HepG2 (cell line): Measurements from ENCODE around the gene TOR1B. TPM values are rescaled to one million over a fixed set of nuclear protein-coding genes. Genes with fewer than 3 reads are reported as not detected.
A peak's percentile ranks its signal among the peaks of the same experiment; 100 is the strongest.

Source experiments
- ATAC-seq: fragments of 200-7000 bp; cut with Tn5 transposase; 3 replicates; pipeline ENCODE4 v1.9.1; 2020; ENCODE audit warnings: mild to moderate bottlenecking, moderate library complexity
- BruUV-seq: library from RNA; stranded (reverse); fragments of 400-500 nt; replicated peaks from 2 replicates; lab custom pipeline; 2021; lab: Mats Ljungman, UMichigan
- CTCF ChIA-PET: fragments of 300-600 bp; formaldehyde crosslinking; extraction: SDS; loops from one replicate; lab custom pipeline; 2021; ENCODE audit warnings: low total read pairs, inconsistent platforms, low intra/inter-chr PET ratio; lab: Yijun Ruan, JAX
- POLR2A ChIA-PET: fragments of 350-600 bp; sonication (Branson Sonifier 250); formaldehyde crosslinking; loops from one replicate; lab custom pipeline; 2020; ENCODE audit warnings: antibody characterized with exemption, inconsistent platforms; lab: Yijun Ruan, JAX
- DNase-seq: peaks from one replicate; pipeline ENCODE4 v3.0.0-alpha.2; 2015; ENCODE audit warnings: low spot score
- FAIRE-seq: peaks from 3 replicates; lab custom pipeline; 2011; peaks lifted over from hg19 to GRCh38; lab: Jason Lieb, UNC
- H2AFZ ChIP-seq: one replicate; pipeline ENCODE4 v1.6.1; 2011; ENCODE audit warnings: low read length, inconsistent platforms
- H3K27ac ChIP-seq: fragments of 300-600 bp; 3 replicates; pipeline ENCODE4 v1.8.0; 2011; ENCODE audit warnings: mixed run types, mild to moderate bottlenecking, mixed read lengths, low read length, inconsistent platforms; ENCODE audit not compliant: insufficient read depth; ENCODE audit errors: extremely low read length
- H3K27me3 ChIP-seq, 2 experiments: fragments of 200-600 bp in 1 of 2; 2 replicates in 1 of 2; 3 replicates in 1 of 2; pipeline versions ENCODE4 v1.6.0 to v1.8.0; 2011; ENCODE audit warnings: low read length in 2 of 2, mild to moderate bottlenecking in 2 of 2, moderate library complexity in 2 of 2, inconsistent platforms in 1 of 2; ENCODE audit not compliant: insufficient read depth in 2 of 2, control insufficient read depth in 1 of 2
- H3K36me3 ChIP-seq, 2 experiments: fragments of 200-600 bp in 1 of 2; replicated peaks in 1 of 2; 2 replicates in 1 of 2; 3 replicates in 1 of 2; pipeline versions ENCODE4 v1.5.1 to v1.8.0; 2011; ENCODE audit warnings: low read length in 2 of 2, inconsistent platforms in 1 of 2; ENCODE audit not compliant: insufficient read depth in 2 of 2, control insufficient read depth in 1 of 2
- H3K4me1 ChIP-seq: 2 replicates; pipeline ENCODE4 v1.5.1; 2012; ENCODE audit warnings: low read length, inconsistent platforms; ENCODE audit not compliant: insufficient read depth
- H3K4me2 ChIP-seq: 2 replicates; pipeline ENCODE4 v1.6.0; 2011; ENCODE audit warnings: low read depth, low read length, inconsistent platforms
- H3K4me3 ChIP-seq, 3 experiments: fragments of 200-600 bp in 1 of 3; sonication (generic), shearing (Covaris generic) in 1 of 3; replicated peaks in 1 of 3; 2 replicates each; pipeline ENCODE4 v1.5.1; 2011 to 2016; ENCODE audit warnings: low read length in 3 of 3, inconsistent platforms in 2 of 3, low read depth in 2 of 3, mild to moderate bottlenecking in 2 of 3, control low read depth in 1 of 3, mixed read lengths in 1 of 3; ENCODE audit not compliant: insufficient read depth in 1 of 3
- H3K79me2 ChIP-seq: one replicate; pipeline ENCODE4 v1.6.1; 2011; ENCODE audit warnings: low read length, inconsistent platforms; ENCODE audit not compliant: insufficient read depth
- H3K9ac ChIP-seq: 2 replicates; pipeline ENCODE4 v1.6.0; 2011; ENCODE audit warnings: mild to moderate bottlenecking, low read depth, low read length, inconsistent platforms; ENCODE audit not compliant: insufficient read depth
- H3K9me3 ChIP-seq: 2 replicates; pipeline ENCODE4 v1.5.1; 2012; ENCODE audit warnings: mild to moderate bottlenecking, low read length
- H4K20me1 ChIP-seq: 2 replicates; pipeline ENCODE4 v1.6.0; 2011; ENCODE audit warnings: inconsistent platforms, mild to moderate bottlenecking, low read length, moderate library complexity; ENCODE audit not compliant: insufficient read depth
- FIP1L1 ChIP-seq: fragments of 200-400 bp; formaldehyde crosslinking; IDR thresholded peaks from 2 replicates; pipeline ENCODE4 v1.6.1; 2018; ENCODE audit warnings: low read depth, mild to moderate bottlenecking, low read length, moderate library complexity, borderline replicate concordance; ENCODE audit not compliant: insufficient read depth
- KLF6 ChIP-seq: IDR thresholded peaks from 2 replicates; pipeline ENCODE4 v1.8.0; 2016; ENCODE audit warnings: missing biosample characterization, missing genetic modification reagents
- TMF1 ChIP-seq: sonication (generic); formaldehyde crosslinking; IDR thresholded peaks from 2 replicates; pipeline ENCODE4 v1.8.1; 2022; ENCODE audit warnings: low read depth, missing genetic modification reagents
- ZNF709 ChIP-seq: sonication (generic); formaldehyde crosslinking; IDR thresholded peaks from 2 replicates; pipeline ENCODE4 v1.5.0; 2020; ENCODE audit warnings: mild to moderate bottlenecking, missing genetic modification reagents
- WGBS: methylation state at CpG from one replicate; pipeline ENCODE4 v1.1.6; 2017; ENCODE audit warnings: low lambda C conversion rate; 5-methylcytosine and 5-hydroxymethylcytosine counted together
- in situ Hi-C: cut with HindIII; loops from 2 replicates; pipeline ENCODE4 v1.10.0; 2017; ENCODE audit warnings: low pct_unique_long_range_greater_than_20kb; ENCODE audit not compliant: extremely low pct_ligation_motif_present
- intact Hi-C: fragments of 100-400 bp; cut with micrococcal nuclease; formaldehyde crosslinking; loops from one replicate; pipeline ENCODE4 v1.10.0; 2022; ENCODE audit not compliant: unreplicated experiment
- polyA plus RNA-seq, 8 experiments: library from polyadenylated mRNA; depleted of rRNA in 3 of 8; stranded (reverse) in 7 of 8; unstranded in 1 of 8; fragments of >200 nt; fragmentation: Illumina TruSeq in 4 of 8; extraction: Trizol in 4 of 8; gene quantifications; 2 replicates each; pipeline versions ENCODE4 v1.2.1 to v1.2.3, GENCODE V29; 2011 to 2016; ENCODE audit warnings: low read depth in 4 of 8, missing spikeins in 1 of 8, mixed read lengths in 1 of 8; ENCODE audit not compliant: insufficient read depth in 1 of 8
- total RNA-seq, 5 experiments: library from RNA; depleted of rRNA; stranded (reverse); fragments of >200 nt; fragmentation: Illumina TruSeq; extraction: Trizol; gene quantifications; 2 replicates each; pipeline ENCODE4 v1.2.3, GENCODE V29; 2016; ENCODE audit warnings: low read depth in 1 of 5
- TF ChIP-seq, protein P1 (sequence below): sonication (generic); formaldehyde crosslinking; IDR thresholded peaks from 2 replicates; pipeline ENCODE4 v1.4.0; 2020; ENCODE audit warnings: missing genetic modification reagents

The TOR1B gene
- total and polyA plus RNA-seq, 2 of the 13 experiments (the other 11 are each of a cell fraction or from before 2014, with no cell fraction given), result 18.1 to 21.3 TPM

- TF ChIP-seq TMF1 (CRISPR knock-in tag) (0 out of 2 replicates have a peak, but pooled peaks have one; percentile 45), KLF6 (peak; percentile 12; the same call in 1 of the 2 replicates), FIP1L1 (no peak)
- TF ChIP-seq, protein P1, sequence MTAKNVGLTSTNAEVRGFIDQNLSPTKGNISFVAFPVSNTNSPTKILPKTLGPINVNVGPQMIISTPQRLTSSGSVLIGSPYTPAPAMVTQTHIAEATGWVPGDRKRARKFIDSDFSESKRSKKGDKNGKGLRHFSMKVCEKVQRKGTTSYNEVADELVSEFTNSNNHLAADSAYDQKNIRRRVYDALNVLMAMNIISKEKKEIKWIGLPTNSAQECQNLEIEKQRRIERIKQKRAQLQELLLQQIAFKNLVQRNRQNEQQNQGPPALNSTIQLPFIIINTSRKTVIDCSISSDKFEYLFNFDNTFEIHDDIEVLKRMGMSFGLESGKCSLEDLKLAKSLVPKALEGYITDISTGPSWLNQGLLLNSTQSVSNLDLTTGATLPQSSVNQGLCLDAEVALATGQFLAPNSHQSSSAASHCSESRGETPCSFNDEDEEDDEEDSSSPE (CRISPR knock-in tag), result peak; percentile 57; the same call in 1 of the 2 replicates
Observed at GRCh38 chr9:129835128-129835859, 32.3 kb downstream of the TOR1B start, which contains the start of the genes C9orf78 and USP20 (continued).

DNA sequence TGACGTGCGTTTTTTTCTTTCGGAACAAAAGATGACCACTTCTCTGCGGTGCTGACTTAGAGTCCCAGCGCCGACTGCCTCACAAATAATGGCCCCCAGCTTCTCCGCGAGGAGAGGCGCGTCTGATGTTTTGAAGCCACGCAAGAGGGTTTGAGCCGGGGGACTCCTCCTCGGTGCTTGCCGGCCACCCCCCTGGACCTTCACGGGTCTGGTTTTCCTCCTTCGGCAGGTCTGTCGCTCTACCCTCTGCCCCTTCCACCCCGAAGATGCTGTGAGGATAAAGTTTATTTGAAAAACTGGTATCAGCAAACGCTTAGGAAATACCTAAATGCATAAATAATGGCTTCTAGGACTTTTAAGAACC is 32.9 kb downstream of the TOR1B start:
- BruUV-seq, result TSS peak; percentile 63
- DNase-seq, result no peak
- H3K27ac ChIP-seq, result peak overlapping the region; percentile 60

More for the DNA sequence above, 32.9 kb downstream of the TOR1B start:
- H3K36me3 ChIP-seq, result peaks cover under 1 to 5% of the 10 kb centered on the region in 2 experiments; a peak in 2 of 5 replicates
- 0 out of 2 replicates have a peak, but pooled peaks have one; percentile 2 for TF ChIP-seq ZNF709 (CRISPR knock-in tag)
- TF ChIP-seq KLF6, result no peak
- TF ChIP-seq, all 625 proteins: peak for 1
- ChIA-PET CTCF (no interaction called here), POLR2A (no interaction called here)
- intact Hi-C loops (no loop called here), in situ Hi-C loops (no loop called here)
- peak; percentile 28 for ATAC-seq
- Histone ChIP-seq H3K4me3 (peak overlapping the region; percentile 73 to 96 (median 94)), H4K20me1 (no peaks in the 10 kb centered on the region), H3K9me3 (no peaks in the 10 kb centered on the region), H3K79me2 (peaks cover 9% of the 10 kb centered on the region), H3K4me2 (peak overlapping the region; percentile 75), H3K9ac (peak overlapping the region; percentile 87), H3K4me1 (peaks cover 19% of the 10 kb centered on the region), H2AFZ (no peak overlapping the region), H3K27me3 (no peaks in the 10 kb centered on the region; a peak in 1 of 5 replicates)
- no peak for FAIRE-seq
- WGBS, result 2% methylated on average over 11 of the region's 19 CpGs
